Astrocyte of the cerebellum (primary cell): ENCODE data around the gene GRAMD4.
A peak's percentile ranks its signal among the peaks of the same experiment; 100 is the strongest.

Experiments
- DNase-seq: peaks from one replicate; pipeline ENCODE4 v3.0.0-alpha.2; 2011; ENCODE audit warnings: low read depth
- H3K4me3 ChIP-seq: 2 replicates; pipeline ENCODE4 v1.5.1; 2011; ENCODE audit warnings: mild to moderate bottlenecking, low read depth, low read length, moderate library complexity
- CTCF ChIP-seq: IDR thresholded peaks from 2 replicates; pipeline ENCODE4 v1.5.1; 2012; ENCODE audit warnings: low read length, low read depth, moderate library complexity, mild to moderate bottlenecking; ENCODE audit errors: missing control alignments
- in situ Hi-C: cut with HindIII; loops from 2 replicates; pipeline ENCODE4 v1.10.0; 2017; ENCODE audit warnings: low sequenced_read_pairs

The GRAMD4 gene

DNA sequence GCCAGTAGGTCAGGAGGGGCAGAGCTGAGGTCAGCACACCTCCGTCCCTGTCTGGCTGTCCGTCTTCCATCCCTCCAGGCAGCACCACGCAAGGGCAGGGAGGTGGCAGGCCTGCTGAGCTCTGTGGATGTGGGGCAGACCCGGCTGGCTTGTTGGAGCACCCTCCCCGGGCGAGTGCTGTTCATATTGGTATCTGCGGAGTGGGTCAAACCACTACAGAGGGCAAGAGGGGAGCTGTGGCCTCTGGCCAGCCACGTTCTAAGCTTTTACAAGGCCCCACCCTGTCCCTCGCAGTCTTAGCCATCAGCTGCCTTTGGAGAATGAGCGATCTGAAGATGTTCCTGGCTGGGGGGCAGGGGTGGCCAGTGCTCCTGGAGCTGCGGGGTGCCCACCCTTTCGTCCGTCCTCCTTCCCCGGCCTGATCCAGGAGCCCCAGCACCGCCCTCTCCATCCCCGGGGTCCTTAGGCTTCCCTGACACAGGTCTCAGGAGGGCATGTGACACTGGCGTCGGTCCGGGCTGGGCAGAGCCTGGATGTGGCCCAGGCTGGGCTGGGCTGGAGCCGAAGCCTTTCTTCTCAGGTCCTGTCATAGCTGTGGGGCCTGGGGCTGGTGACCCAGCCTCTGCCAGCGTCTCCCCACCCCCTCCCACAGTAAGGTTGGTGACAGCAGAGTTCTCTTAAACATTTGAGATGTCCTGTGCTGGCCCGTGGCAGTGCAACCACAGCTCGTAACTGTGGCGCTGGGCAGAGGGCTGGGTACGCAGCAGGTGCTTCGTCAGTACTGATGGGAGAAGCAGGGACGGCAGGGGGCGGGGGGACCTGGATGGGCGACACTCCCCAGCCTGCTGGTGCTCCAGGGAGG, 31.7 kb upstream of the GRAMD4 start:
- no peak for TF ChIP-seq CTCF
- in situ Hi-C loops = no loop called here
- no peak for DNase-seq
- H3K4me3 ChIP-seq = no peak overlapping the region

- H3K4me3 ChIP-seq = no peak overlapping the region
- in situ Hi-C loops = no loop called here
- no peak for TF ChIP-seq CTCF
- no peak for DNase-seq
These were observed 30.9 kb upstream of the GRAMD4 start for GRCh38 chr22:46589141-46589748.

- no peak overlapping the region for H3K4me3 ChIP-seq
- in situ Hi-C loops = no loop called here
- no peak for DNase-seq
- TF ChIP-seq CTCF = no peak
These were observed 30.3 kb upstream of the GRAMD4 start for GRCh38 chr22:46589871-46590271.

DNA sequence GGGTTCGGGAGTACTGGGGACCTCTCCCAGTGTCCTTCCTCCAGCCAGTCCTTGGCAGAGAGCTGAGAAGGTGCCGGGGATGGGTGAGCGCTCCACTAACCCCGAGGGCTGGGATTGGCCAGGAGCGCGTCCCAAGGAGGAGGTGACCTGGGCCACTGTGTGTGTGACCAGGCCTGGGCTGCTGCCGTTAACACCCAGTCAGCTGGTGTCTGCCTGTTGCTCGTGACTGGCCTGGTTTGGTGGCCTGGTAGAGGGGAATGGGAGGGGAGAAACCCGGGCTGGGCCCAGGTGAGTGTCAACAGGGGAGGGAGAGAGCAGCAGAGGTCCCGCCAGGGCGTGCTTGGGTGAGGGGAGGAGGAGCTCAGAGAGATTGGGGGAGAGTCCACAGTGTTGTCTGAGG, 29.9 kb upstream of the GRAMD4 start:
- no peak for DNase-seq
- H3K4me3 ChIP-seq = no peak overlapping the region
- in situ Hi-C loops = no loop called here
- no peak for TF ChIP-seq CTCF

GRCh38 chr22:46591930-46592329, 28.3 kb upstream of the GRAMD4 start:
- no peak overlapping the region for H3K4me3 ChIP-seq
- in situ Hi-C loops = no loop called here
- TF ChIP-seq CTCF = no peak
- no peak for DNase-seq

DNA sequence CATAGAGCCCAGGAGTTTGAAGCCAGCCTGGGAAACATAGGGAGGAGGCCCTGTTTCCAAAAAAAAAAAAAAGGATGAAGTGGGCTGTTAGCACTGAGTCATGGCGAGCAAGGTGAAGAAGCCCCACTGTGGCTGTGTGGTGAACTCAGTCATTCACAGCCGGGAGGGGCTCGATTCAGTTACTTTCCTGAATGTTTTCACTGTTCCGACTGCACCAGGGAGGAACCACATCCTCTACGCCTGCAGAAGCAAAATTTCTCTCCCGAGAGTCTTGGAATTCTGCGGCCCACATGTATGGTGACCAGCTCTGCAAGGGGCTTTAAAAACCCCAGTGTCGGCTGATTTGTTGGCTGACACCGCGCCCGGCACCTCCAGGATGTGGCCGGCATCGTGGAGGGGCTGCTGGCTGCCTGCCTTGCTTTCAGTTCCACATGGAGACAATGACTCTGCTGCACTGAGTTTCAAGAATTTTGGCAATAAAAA, 27.8 kb upstream of the GRAMD4 start:
- DNase-seq = peak; percentile 97
- TF ChIP-seq CTCF = no peak
- H3K4me3 ChIP-seq = no peak overlapping the region
- in situ Hi-C loops = no loop called here
